Activated CD4-positive, alpha-beta T cell treated with anti-CD3 and anti-CD28 coated beads, Interleukin-2, Interleukin-6, amounts not matched to agents 100 ng/mL and 50 ng/mL, durations not matched to agents 16 hours and 8 hours (primary cell): ENCODE results near the gene PPP1R7.

Source experiments
- DNase-seq: peaks from one replicate; pipeline ENCODE4 v3.0.0-alpha.2; 2020

PPP1R7 gene

GRCh38 chr2:241141214-241141770, 9.0 kb upstream of the PPP1R7 start:
- no peak for DNase-seq

GRCh38 chr2:241142063-241142462, 8.2 kb upstream of the PPP1R7 start:
- DNase-seq, result no peak

DNA sequence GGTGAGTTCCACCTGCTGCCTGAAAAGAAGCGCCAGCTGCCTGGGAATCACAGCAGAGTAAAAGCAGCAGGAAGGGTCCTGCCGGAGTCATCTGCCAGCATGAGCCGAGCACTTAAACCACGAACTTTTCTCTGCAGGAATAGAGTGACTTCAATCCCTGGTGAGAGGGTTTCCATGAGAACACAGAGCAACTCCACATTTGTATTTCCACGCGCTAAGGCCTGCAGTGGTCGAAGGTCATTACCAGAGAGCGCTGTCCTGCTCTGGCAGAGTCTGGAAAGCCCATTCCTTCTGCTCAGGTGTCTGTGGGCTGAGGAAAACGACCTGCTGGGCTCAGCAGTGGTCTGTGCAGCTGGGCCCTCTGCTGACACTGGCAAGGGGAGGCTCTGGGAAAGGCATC, 7.7 kb upstream of the PPP1R7 start:
- no peak for DNase-seq

- DNase-seq, result no peak
These were observed 4.0 kb upstream of the PPP1R7 start for GRCh38 chr2:241146286-241146685.

DNA sequence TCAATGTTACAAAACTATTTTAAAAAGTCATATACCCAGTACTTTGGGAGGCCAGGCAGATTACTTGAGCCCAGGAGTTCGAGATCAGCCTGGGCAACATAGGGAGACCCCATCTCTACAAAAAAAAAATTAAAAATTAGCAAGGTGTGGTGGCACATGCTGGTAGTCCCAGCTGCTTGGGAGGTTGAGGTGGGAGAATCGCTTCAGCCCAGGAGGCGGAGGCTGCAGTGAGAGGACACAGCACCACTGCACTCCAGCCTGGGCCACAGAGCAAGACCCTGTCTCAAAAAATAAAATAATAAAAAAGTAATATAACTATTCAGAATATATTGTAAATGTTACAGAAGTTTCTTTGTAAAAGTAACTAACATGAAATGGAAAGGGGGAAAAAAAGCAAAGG, 2.9 kb upstream of the PPP1R7 start:
- DNase-seq, result no peak

GRCh38 chr2:241148239-241148638, 2.0 kb upstream of the PPP1R7 start:
- DNase-seq, result no peak

- peak; percentile 98 for DNase-seq
These were observed 1.2 kb upstream of the PPP1R7 start, which contains the start of gene PASK for GRCh38 chr2:241148891-241149674. TSS of gene PASK (minus strand) at chr2:241149472. CDS start at chr2:241143032, 6,440 bp downstream.

GRCh38 chr2:241149675-241149924, 667 bp upstream of the PPP1R7 start:
- no peak for DNase-seq

DNA sequence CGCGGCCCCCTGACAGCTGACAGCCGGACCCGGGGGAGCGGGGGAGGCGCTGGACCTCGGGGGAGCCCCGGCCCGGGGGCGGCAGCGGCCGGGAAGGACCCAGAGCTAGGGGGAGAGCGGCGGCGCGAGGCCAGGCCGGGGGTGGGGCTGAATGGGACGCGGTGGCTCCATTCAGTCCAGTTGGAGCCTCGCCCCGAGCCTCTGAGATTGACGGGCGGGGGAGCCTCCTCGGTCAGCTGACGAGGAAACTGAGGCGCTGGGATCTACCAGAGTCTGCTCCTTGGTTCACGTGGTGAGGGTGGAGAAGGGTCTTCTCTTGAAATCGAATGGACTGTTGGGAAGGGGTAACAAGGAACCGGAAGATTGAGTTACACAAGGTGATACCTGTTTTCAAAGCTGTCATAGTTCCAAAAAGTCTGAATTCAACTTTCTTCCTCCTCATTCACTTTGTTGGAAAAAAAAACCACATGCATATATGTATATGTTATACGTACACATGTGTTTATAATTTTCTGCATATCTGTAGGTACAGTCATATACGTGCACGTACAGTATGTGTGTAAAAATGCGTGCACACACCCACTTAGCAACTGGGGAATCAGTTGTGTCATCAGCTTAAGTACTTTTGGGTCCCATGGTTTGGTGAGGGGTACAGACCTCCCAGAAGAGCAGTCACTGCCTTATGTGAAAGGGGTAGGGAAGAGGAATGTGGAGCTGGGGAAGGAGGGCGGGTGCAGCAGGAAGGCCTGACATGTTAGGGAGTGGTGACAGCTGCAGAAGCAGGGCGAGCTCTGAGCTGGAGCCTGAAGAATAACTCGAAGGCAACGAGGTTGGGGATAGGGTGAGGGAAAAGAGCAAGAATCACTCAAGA, 628 bp downstream of the PPP1R7 start:
- no peak for DNase-seq

- no peak for DNase-seq
These were observed 1.8 kb downstream of the PPP1R7 start for GRCh38 chr2:241151934-241152660.

DNA sequence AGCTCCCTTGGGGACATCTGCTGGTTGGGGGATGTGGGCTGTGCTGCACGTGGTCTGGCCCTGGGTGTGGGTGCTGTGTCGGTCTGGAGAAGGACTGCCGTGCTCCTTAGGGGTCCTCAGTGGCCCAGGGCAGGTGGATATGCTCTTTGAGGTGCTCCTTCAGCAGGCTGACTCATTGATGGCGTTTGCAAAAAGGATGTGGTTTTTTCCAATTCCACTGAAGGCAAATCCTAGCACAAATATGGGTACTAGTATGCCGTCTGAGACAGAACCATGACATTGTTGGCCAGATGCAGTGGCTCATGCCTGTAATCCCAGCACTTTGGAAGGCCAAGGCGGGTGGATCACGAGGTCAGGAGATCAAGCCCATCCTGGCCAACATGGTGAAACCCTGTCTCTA, 3.3 kb downstream of the PPP1R7 start:
- DNase-seq, result peak; percentile 13

DNA sequence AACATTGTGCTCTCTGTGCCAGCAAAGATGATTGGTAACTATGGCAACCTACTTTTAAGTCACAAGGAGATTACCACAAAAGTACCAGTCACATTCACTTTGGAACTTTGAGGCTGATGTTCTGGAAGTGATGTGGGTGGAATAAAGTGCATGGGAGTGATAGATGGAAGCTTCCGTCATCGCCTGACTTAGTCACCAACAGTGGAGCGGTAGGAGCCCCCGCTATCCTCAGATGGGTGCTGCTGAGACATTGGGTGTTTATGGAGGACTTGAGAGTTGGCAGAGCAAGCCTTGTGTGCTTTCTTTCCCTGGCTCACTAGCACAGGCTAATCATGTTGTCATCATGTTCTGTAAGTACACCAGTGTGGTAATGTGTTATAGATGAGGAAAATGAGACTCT, 4.6 kb downstream of the PPP1R7 start:
- DNase-seq, result peak; percentile 15

GRCh38 chr2:241155936-241156335, 5.7 kb downstream of the PPP1R7 start:
- no peak for DNase-seq

GRCh38 chr2:241156971-241157441, 6.7 kb downstream of the PPP1R7 start:
- no peak for DNase-seq

- no peak for DNase-seq
These were observed 7.7 kb downstream of the PPP1R7 start for GRCh38 chr2:241157841-241158545.

DNA sequence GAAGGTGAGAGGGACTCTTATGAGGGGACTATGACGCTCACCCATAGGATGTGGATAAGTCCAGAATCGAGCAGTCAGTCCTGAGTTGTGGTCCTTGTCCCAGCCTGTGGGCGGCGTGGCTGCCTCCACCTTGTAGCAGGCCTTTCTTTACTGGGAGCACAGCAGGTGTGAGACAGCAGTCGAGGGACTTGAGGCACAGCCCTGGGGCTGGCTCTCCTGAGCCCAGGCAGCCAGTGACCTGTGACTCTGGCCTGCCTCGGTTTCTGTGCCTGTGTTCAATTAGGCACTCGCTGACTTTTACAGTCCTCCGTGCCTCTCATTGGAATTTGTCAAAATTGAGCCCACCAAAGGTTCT, 8.3 kb downstream of the PPP1R7 start:
- DNase-seq, result no peak

DNA sequence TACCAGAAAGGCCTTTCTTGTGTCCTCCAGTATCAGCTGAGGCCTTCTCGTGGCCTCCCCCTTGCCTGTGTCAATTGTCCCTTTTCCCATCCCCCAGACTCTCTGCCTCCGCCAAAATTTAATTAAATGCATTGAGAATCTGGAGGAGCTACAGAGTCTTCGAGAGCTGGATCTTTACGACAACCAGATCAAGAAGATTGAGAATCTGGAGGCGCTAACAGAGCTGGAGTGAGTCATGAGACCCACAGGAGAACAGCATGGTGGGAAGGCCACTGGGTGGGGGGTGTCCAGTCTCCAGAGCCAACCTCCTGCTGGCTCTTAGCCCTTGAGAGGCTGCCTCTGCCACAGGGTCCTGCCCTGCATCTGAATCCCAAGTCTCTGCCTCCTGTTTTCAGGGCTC, 8.8 kb downstream of the PPP1R7 start:
- DNase-seq, result no peak

DNA sequence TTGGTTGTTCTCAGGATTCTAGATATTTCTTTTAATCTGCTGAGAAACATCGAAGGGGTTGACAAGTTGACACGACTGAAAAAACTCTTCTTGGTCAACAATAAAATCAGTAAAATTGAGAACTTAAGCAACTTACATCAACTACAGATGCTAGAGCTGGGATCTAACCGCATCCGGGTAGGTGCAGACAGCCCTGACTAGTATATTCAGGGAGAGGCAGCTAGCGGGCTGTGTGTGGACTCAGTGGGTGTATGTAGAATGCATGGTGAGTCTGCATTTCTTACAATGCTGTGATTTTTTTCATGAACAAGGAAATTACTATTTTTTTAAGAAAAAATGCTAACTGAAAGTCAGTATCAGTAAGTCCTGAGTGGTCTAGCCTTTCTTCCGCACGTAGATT, 10.1 kb downstream of the PPP1R7 start:
- DNase-seq, result no peak

DNA sequence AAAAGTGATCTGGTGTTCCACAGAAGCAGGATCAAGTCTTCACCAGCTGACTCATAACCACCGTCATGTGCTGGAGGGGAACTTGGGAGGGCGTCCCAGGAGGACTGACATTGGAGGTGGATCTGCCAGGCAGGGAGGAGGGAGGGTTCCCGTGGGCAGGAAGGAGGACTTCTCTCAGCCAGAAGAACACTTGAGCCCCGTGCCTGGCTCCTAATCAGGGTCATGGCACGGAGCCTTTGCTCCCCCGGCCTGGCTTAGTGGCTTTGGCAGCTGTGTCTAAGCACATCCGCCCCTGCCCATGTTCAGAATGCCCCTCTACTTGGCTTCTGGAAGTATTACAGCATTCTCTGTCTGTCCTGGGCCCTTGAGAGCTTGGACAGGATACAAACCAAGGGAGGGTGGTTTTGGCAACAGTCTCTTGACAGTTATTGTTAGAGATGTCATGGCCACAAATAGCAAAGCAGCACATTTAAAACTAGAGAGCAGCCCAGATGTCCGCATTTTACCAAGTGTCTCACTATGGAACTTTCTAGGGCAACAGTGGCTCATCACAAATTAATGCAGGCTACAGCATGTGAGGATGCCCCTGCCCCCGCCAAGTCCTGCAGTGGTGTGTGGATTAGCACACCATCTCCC, 11.5 kb downstream of the PPP1R7 start:
- DNase-seq, result no peak

- no peak for DNase-seq
These were observed 13.4 kb downstream of the PPP1R7 start for GRCh38 chr2:241163601-241164118.

- no peak for DNase-seq
These were observed 18.1 kb downstream of the PPP1R7 start for GRCh38 chr2:241168366-241168765.

DNA sequence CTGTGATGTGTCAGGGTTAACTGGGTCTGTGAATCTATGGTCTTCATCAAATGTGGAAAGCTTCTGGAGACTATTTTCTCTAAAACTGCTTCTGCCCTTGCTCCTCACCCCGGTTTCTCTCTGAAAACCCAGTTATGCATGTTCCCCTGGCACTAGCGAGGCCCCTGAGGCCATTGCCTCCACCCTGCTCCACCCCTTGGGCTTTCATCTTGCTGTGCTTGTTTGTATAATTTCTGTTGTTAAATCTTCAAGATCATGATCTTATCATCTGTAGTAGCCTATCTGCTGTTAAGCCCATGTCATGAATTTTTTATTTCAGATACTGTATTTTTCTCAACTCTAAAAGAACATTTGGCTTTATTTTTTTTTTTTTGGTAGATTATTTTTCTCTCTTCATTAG, 23.3 kb downstream of the PPP1R7 start:
- no peak for DNase-seq
